Astrocyte (in vitro differentiated cells and primary cell): ENCODE results near the gene IZUMO2. TPM values are rescaled to one million over a fixed set of nuclear protein-coding genes. Genes with fewer than 3 reads are reported as not detected.
"Not testable (repeated sequence)": the region's sequence is repeated elsewhere in the genome, so short reads cannot be mapped to it uniquely, and the experiment has no call there.

Experiments used
- DNase-seq: peaks from one replicate; pipeline ENCODE4 v3.0.0-alpha.2; 2010; ENCODE audit warnings: low read depth
- FAIRE-seq: peaks from 2 replicates; lab custom pipeline; 2011; peaks lifted over from hg19 to GRCh38; lab: Jason Lieb, UNC
- H2AFZ ChIP-seq: 2 replicates; pipeline ENCODE4 v1.6.0; 2012; ENCODE audit warnings: low read depth, low read length, inconsistent platforms
- H3K27ac ChIP-seq: 2 replicates; pipeline ENCODE4 v1.5.1; 2011; ENCODE audit warnings: low read depth, low read length, inconsistent platforms
- H3K27me3 ChIP-seq: 2 replicates; pipeline ENCODE4 v1.6.0; 2011; ENCODE audit warnings: low read length, inconsistent platforms; ENCODE audit not compliant: insufficient read depth
- H3K36me3 ChIP-seq: 2 replicates; pipeline ENCODE4 v1.5.1; 2011; ENCODE audit warnings: low read length, inconsistent platforms; ENCODE audit not compliant: insufficient read depth
- H3K4me1 ChIP-seq: 2 replicates; pipeline ENCODE4 v1.5.1; 2011; ENCODE audit warnings: low read length, inconsistent platforms; ENCODE audit not compliant: insufficient read depth
- H3K4me2 ChIP-seq: 2 replicates; pipeline ENCODE4 v1.6.0; 2012; ENCODE audit warnings: low read length, inconsistent platforms
- H3K4me3 ChIP-seq: 2 replicates; pipeline ENCODE4 v1.5.1; 2011; ENCODE audit warnings: low read depth, mild to moderate bottlenecking, low read length, inconsistent platforms; ENCODE audit not compliant: insufficient read depth
- H3K79me2 ChIP-seq: 2 replicates; pipeline ENCODE4 v1.6.0; 2012; ENCODE audit warnings: mild to moderate bottlenecking, low read length, inconsistent platforms; ENCODE audit not compliant: insufficient read depth
- H3K9ac ChIP-seq: 2 replicates; pipeline ENCODE4 v1.6.0; 2012; ENCODE audit warnings: mild to moderate bottlenecking, low read length, inconsistent platforms
- H3K9me3 ChIP-seq: 2 replicates; pipeline ENCODE4 v1.5.1; 2012; ENCODE audit warnings: low read depth, mild to moderate bottlenecking, low read length, inconsistent platforms; ENCODE audit not compliant: insufficient read depth
- H4K20me1 ChIP-seq: 2 replicates; pipeline ENCODE4 v1.6.0; 2012; ENCODE audit warnings: low read length, inconsistent platforms; ENCODE audit not compliant: insufficient read depth
- H3K27ac Mint-ChIP-seq: one replicate; pipeline ENCODE4 v1.8.0; 2021; ENCODE audit warnings: mild to moderate bottlenecking, mixed read lengths; ENCODE audit not compliant: unreplicated experiment
- H3K27me3 Mint-ChIP-seq: one replicate; pipeline ENCODE4 v1.8.0; 2021; ENCODE audit warnings: low read depth, mixed read lengths; ENCODE audit not compliant: unreplicated experiment
- H3K36me3 Mint-ChIP-seq: one replicate; pipeline ENCODE4 v1.8.0; 2021; ENCODE audit warnings: low read depth, mixed read lengths; ENCODE audit not compliant: unreplicated experiment
- H3K4me1 Mint-ChIP-seq: one replicate; pipeline ENCODE4 v1.8.0; 2021; ENCODE audit warnings: low read depth, mixed read lengths; ENCODE audit not compliant: unreplicated experiment
- H3K4me3 Mint-ChIP-seq: one replicate; pipeline ENCODE4 v1.8.0; 2021; ENCODE audit warnings: mild to moderate bottlenecking, moderate library complexity, mixed read lengths; ENCODE audit not compliant: unreplicated experiment
- H3K9me3 Mint-ChIP-seq: one replicate; pipeline ENCODE4 v1.8.0; 2021; ENCODE audit warnings: mild to moderate bottlenecking, mixed read lengths; ENCODE audit not compliant: unreplicated experiment
- EZH2 ChIP-seq: IDR thresholded peaks from 2 replicates; pipeline ENCODE4 v1.6.1; 2012; ENCODE audit warnings: mild to moderate bottlenecking, low read length, inconsistent platforms; ENCODE audit not compliant: insufficient read depth
- total RNA-seq: library from RNA; stranded (reverse); gene quantifications from 2 replicates; pipeline ENCODE4 v1.2.1, GENCODE V29; 2021
- TF ChIP-seq, protein P1 (sequence below): IDR thresholded peaks from 2 replicates; pipeline ENCODE4 v1.5.1; 2011; ENCODE audit warnings: low read depth, mild to moderate bottlenecking, inconsistent platforms, low read length, moderate library complexity; ENCODE audit not compliant: insufficient read depth

The IZUMO2 gene
- total RNA-seq, 1 donor from 2014 or later: not detected

DNA sequence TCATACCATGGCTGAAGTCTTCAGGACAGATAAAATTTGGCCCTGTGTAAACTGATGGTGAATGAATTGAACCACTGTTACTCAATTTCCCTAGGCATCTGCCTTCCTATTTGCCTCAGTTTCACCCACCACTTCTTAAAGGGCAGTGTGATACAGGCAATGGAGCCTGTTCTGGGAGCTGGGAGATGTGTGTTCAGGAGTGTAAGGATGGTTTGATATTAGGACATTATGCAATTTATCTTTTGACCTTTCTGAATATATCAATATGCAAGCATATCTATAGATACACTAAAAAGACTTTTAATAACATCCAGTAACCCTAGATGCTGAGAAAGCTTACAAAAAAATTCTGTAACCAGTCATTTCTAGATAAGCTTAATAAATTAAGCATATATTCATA, 14.6 kb downstream of the IZUMO2 start:
- Mint-ChIP-seq H3K36me3 (no peaks in the 10 kb centered on the region), H3K4me3 (no peak overlapping the region), H3K9me3 (peaks cover 25% of the 10 kb centered on the region), H3K4me1 (no peaks in the 10 kb centered on the region), H3K27ac (no peak overlapping the region), H3K27me3 (no peaks in the 10 kb centered on the region)
- H3K9ac ChIP-seq: no peak overlapping the region
- no peak overlapping the region for H2AFZ ChIP-seq
- no peaks in the 10 kb centered on the region for H4K20me1 ChIP-seq
- TF ChIP-seq, protein P1, sequence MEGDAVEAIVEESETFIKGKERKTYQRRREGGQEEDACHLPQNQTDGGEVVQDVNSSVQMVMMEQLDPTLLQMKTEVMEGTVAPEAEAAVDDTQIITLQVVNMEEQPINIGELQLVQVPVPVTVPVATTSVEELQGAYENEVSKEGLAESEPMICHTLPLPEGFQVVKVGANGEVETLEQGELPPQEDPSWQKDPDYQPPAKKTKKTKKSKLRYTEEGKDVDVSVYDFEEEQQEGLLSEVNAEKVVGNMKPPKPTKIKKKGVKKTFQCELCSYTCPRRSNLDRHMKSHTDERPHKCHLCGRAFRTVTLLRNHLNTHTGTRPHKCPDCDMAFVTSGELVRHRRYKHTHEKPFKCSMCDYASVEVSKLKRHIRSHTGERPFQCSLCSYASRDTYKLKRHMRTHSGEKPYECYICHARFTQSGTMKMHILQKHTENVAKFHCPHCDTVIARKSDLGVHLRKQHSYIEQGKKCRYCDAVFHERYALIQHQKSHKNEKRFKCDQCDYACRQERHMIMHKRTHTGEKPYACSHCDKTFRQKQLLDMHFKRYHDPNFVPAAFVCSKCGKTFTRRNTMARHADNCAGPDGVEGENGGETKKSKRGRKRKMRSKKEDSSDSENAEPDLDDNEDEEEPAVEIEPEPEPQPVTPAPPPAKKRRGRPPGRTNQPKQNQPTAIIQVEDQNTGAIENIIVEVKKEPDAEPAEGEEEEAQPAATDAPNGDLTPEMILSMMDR: no peak
- TF ChIP-seq EZH2: no peak
- H3K4me3 ChIP-seq: no peak overlapping the region
- no peaks in the 10 kb centered on the region for H3K79me2 ChIP-seq
- FAIRE-seq: no peak
- H3K36me3 ChIP-seq: no peaks in the 10 kb centered on the region
- H3K27ac ChIP-seq: no peak overlapping the region
- H3K9me3 ChIP-seq: peaks cover 2% of the 10 kb centered on the region
- H3K4me2 ChIP-seq: no peak overlapping the region
- H3K4me1 ChIP-seq: no peaks in the 10 kb centered on the region
- no peak for DNase-seq
- H3K27me3 ChIP-seq: no peaks in the 10 kb centered on the region

DNA sequence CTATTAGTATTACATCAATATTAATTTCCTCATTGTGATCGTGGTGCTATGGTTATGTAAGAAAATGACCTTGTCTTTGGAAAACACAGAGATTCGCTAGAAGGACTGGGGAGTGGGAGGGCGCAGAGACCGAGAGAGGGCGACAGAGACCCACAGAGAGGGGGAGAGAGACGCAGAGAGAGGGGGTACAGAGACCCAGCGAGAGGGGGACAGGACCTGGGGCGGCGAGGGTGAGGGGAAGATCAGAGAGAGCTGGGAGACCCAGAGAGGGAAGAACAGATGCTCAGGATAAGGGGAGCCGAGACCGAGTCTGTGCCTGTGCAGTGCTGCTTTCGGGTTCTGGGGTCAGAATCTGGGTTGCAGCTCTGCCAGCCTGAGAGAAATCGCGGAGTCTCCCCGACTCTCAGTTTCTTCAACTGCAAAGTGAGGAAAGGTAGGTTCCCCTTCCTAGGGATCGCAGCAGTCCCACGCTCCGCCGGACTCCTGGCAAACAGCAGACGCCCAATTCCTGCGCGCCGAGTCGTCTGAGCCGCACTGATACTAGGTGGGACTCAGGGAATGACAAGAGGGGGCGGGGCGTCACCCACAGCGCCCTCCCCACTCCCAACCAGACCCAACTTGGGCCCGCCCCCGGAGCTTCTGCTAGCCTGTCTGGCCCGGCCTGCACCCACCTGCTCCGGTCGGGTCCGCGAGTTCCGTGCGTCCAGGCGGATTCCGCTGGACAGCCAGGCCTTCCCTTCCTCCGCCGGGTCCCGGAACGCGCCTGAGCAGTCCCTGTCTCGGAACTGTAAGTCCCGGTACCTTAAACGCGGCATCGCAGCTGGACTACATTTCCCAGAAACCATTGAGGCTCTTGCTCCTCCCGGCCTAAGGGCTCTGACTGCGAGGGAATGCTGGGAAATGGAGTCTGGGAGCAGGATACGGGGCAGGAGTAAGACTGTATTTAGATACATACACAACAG, 15.3 kb downstream of the IZUMO2 start:
- Mint-ChIP-seq H3K9me3 (peaks cover 20% of the 10 kb centered on the region), H3K27me3 (no peaks in the 10 kb centered on the region), H3K36me3 (no peaks in the 10 kb centered on the region), H3K4me1 (no peaks in the 10 kb centered on the region), H3K27ac (no peak overlapping the region), H3K4me3 (no peak overlapping the region)
- Histone ChIP-seq H3K4me2 (peak overlapping the region; percentile 80), H2AFZ (peak overlapping the region; percentile 90), H3K36me3 (no peaks in the 10 kb centered on the region), H3K4me3 (peak overlapping the region; percentile 44), H3K27ac (no peak overlapping the region), H4K20me1 (no peaks in the 10 kb centered on the region), H3K79me2 (no peaks in the 10 kb centered on the region), H3K9me3 (peaks cover 2% of the 10 kb centered on the region), H3K27me3 (no peaks in the 10 kb centered on the region), H3K4me1 (no peaks in the 10 kb centered on the region), H3K9ac (no peak overlapping the region)
- DNase-seq (peak; percentile 67), FAIRE-seq (no peak)
- TF ChIP-seq, protein P1: no peak
- TF ChIP-seq EZH2: no peak

DNA sequence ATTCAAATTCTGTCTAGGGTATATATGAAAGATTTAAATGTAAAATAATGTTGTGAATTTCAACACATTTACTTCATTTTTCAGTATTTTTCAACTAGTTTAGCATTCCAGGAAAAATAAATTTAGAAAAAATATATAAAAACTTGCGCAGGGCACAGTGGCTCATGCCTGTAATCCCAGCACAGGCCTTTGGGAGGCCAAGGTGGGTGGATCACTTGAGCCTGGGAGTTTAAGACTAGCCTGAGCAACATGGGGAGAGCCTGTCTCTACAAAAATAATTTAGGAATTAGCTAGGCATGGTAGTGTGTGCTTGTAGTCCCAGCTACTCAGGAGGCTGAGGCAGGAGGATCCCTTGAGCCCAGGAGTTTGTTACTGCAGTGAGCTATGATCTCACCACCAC, 21.2 kb downstream of the IZUMO2 start:
- not testable (repeated sequence) for H3K27me3 ChIP-seq, H3K4me3 ChIP-seq, H3K4me1 ChIP-seq, H3K36me3 Mint-ChIP-seq, H4K20me1 ChIP-seq, H3K4me2 ChIP-seq, H3K9me3 Mint-ChIP-seq, H3K9ac ChIP-seq, H3K4me3 Mint-ChIP-seq, H3K36me3 ChIP-seq, H3K27ac ChIP-seq, H3K9me3 ChIP-seq, H3K27ac Mint-ChIP-seq, FAIRE-seq, DNase-seq, H3K79me2 ChIP-seq, H2AFZ ChIP-seq, H3K27me3 Mint-ChIP-seq, H3K4me1 Mint-ChIP-seq

DNA sequence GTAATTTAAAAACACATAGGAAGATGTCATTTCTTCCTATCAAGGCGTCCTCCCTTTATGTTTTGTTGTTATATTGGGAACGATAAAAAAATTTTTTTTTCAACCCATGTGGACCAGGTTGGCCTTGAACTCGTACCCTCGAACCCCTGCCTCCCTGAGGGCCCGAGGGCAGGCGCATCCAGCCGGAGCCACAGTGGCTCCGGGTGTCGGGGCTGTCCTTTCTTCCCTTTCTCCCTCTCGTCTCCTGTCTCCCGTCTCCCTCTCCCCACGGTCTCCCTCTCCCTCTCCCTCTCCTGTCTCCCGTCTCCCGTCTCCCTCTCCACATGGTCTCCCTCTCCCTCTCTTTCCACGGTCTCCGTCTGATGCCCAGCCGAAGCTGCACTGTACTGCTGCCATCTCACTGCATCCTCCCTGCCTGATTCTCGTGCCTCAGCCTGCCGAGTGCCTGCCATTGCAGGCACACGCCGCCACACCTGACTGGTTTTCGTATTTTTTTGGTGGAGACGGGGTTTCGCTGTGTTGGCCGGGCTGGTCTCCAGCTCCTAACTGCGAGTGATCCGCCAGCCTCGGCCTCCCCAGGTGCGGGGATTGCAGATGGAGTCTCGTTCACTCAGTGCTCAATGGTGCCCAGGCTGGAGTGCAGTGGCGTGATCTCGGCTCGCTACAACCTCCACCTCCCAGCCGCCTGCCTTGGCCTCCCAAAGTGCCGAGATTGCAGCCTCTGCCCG, 22.8 kb downstream of the IZUMO2 start:
- not testable (repeated sequence) for H3K27ac ChIP-seq, H3K36me3 ChIP-seq, H3K4me3 ChIP-seq, FAIRE-seq, H3K4me2 ChIP-seq, H3K9me3 Mint-ChIP-seq, H3K4me3 Mint-ChIP-seq, H3K4me1 Mint-ChIP-seq, H3K27me3 Mint-ChIP-seq, H3K36me3 Mint-ChIP-seq, H2AFZ ChIP-seq, H3K79me2 ChIP-seq, H4K20me1 ChIP-seq, H3K9me3 ChIP-seq, H3K9ac ChIP-seq, H3K4me1 ChIP-seq, DNase-seq, H3K27ac Mint-ChIP-seq, H3K27me3 ChIP-seq
